ENCODE results near the gene BCL11B.

The BCL11B gene

GRCh38 chr14:99177886-99178835 lies 93.8 kb downstream of the BCL11B start:
- H3K36me3 Mint-ChIP-seq (ENCODE audit: low read depth): peaks cover 44% of the 10 kb centered on the region
- no peaks in the 10 kb centered on the region for H3K27me3 Mint-ChIP-seq (ENCODE audit: low read depth)
- H3K4me3 Mint-ChIP-seq: no peak overlapping the region
- H3K27ac Mint-ChIP-seq: peak overlapping the region; percentile 61
- peaks cover 47% of the 10 kb centered on the region for H3K4me1 Mint-ChIP-seq (ENCODE audit: low read depth)
- H3K9me3 Mint-ChIP-seq: no peaks in the 10 kb centered on the region
- no peak for DNase-seq (ENCODE audit: low spot score)

DNA sequence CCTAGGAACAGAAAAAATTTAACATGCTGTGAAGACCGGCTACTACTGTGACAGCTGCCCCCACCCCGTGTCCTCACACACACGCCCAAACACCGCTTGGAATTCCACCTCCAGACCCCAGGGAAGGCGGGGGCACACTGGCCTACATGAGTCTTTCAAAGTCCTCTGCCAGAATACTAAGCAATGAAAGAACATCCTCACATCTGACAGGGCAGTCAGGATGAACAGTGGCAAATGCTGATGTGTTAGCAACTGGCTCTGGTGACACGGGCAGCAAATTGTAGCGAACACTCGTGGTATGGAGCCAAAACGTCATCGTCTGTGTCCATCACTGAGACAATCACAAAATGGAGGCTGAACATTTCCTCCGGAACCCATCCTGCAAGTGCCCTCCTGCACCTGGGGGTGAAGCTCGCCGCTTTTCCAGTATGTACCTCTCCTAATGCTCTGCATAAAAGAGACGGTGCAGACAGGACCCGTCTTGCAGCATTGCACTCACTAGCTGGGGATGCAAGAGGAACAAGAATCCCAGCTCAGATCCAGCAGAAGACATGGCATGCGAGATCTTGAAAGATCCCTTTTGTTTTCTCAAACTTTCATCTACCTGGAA lies 94.8 kb downstream of the BCL11B start:
- Mint-ChIP-seq H3K27ac (peak overlapping the region; percentile 45), H3K9me3 (no peaks in the 10 kb centered on the region), H3K36me3 (ENCODE audit: low read depth) (peaks cover 46% of the 10 kb centered on the region), H3K27me3 (ENCODE audit: low read depth) (no peaks in the 10 kb centered on the region), H3K4me3 (no peak overlapping the region), H3K4me1 (ENCODE audit: low read depth) (peaks cover 39% of the 10 kb centered on the region)
- DNase-seq (ENCODE audit: low spot score): no peak

- H3K4me1 Mint-ChIP-seq (ENCODE audit: low read depth): peaks cover 31% of the 10 kb centered on the region
- H3K36me3 Mint-ChIP-seq (ENCODE audit: low read depth): peaks cover 47% of the 10 kb centered on the region
- H3K9me3 Mint-ChIP-seq: no peaks in the 10 kb centered on the region
- H3K27me3 Mint-ChIP-seq (ENCODE audit: low read depth): no peaks in the 10 kb centered on the region
- no peak overlapping the region for H3K27ac Mint-ChIP-seq
- no peak for DNase-seq (ENCODE audit: low spot score)
- no peak overlapping the region for H3K4me3 Mint-ChIP-seq
Observed at GRCh38 chr14:99176156-99176945, 95.6 kb downstream of the BCL11B start.

DNA sequence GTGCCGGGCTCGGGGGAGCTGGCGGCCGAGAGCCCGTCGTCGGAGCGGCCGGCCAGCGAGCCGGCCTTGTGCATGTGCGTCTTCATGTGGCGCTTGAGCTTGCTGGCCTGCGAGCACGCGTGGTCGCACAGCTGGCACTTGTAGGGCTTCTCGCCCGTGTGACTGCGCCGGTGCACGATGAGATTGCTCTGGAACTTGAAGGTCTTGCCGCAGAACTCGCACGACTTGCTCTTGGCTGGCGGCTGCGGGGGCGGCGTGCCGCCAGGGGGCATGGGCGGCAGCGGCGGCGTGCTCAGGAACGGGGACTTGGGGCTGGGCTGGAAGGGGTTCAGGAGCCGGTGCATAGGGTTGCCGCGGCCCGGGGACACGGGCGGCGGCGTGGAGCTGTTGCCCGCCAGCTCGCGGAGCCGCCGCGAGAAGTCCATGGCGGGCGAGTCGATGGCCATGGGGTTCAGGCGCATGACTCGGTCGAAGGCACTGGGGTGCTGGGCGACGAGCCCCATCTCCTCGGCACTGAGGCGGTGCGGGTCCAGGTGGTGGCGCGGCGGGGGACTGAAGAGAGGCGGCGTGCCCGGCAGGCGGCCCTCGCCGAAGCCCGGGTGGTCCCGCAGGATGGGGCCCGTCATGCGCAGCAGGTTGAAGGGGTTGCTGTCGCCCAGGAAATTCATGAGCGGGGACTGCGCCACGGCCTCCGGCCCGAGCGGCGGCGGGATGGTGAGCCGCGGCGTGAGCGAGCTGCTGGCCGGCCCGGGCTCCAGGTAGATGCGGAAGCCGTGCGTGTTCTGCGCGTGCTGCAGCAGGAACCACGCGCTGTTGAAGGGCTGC lies 96.5 kb downstream of the BCL11B start:
- Mint-ChIP-seq H3K27ac (no peak overlapping the region), H3K27me3 (ENCODE audit: low read depth) (no peaks in the 10 kb centered on the region), H3K4me3 (no peak overlapping the region), H3K9me3 (no peaks in the 10 kb centered on the region), H3K4me1 (ENCODE audit: low read depth) (peaks cover 25% of the 10 kb centered on the region), H3K36me3 (ENCODE audit: low read depth) (peaks cover 53% of the 10 kb centered on the region)
- no peak for DNase-seq (ENCODE audit: low spot score)

- H3K36me3 Mint-ChIP-seq (ENCODE audit: low read depth): peaks cover 53% of the 10 kb centered on the region
- H3K9me3 Mint-ChIP-seq: no peaks in the 10 kb centered on the region
- no peak overlapping the region for H3K4me3 Mint-ChIP-seq
- H3K4me1 Mint-ChIP-seq (ENCODE audit: low read depth): peaks cover 19% of the 10 kb centered on the region
- H3K27ac Mint-ChIP-seq: no peak overlapping the region
- DNase-seq (ENCODE audit: low spot score): no peak
- no peaks in the 10 kb centered on the region for H3K27me3 Mint-ChIP-seq (ENCODE audit: low read depth)
Observed at GRCh38 chr14:99174770-99175319, 97.2 kb downstream of the BCL11B start.

GRCh38 chr14:99174081-99174769 lies 97.8 kb downstream of the BCL11B start:
- Mint-ChIP-seq H3K27ac (no peak overlapping the region), H3K9me3 (no peaks in the 10 kb centered on the region), H3K36me3 (ENCODE audit: low read depth) (peaks cover 48% of the 10 kb centered on the region), H3K4me1 (ENCODE audit: low read depth) (peaks cover 14% of the 10 kb centered on the region), H3K27me3 (ENCODE audit: low read depth) (no peaks in the 10 kb centered on the region), H3K4me3 (no peak overlapping the region)
- DNase-seq (ENCODE audit: low spot score): no peak

GRCh38 chr14:99173506-99173905 lies 98.5 kb downstream of the BCL11B start:
- no peak for DNase-seq (ENCODE audit: low spot score)
- Mint-ChIP-seq H3K27ac (no peak overlapping the region), H3K4me1 (ENCODE audit: low read depth) (peaks cover 9% of the 10 kb centered on the region), H3K36me3 (ENCODE audit: low read depth) (peaks cover 45% of the 10 kb centered on the region), H3K27me3 (ENCODE audit: low read depth) (no peaks in the 10 kb centered on the region), H3K9me3 (no peaks in the 10 kb centered on the region), H3K4me3 (no peak overlapping the region)

GRCh38 chr14:99173086-99173485 lies 98.9 kb downstream of the BCL11B start:
- no peak overlapping the region for H3K27ac Mint-ChIP-seq
- H3K4me3 Mint-ChIP-seq: no peak overlapping the region
- peaks cover 5% of the 10 kb centered on the region for H3K4me1 Mint-ChIP-seq (ENCODE audit: low read depth)
- no peaks in the 10 kb centered on the region for H3K27me3 Mint-ChIP-seq (ENCODE audit: low read depth)
- H3K36me3 Mint-ChIP-seq (ENCODE audit: low read depth): peaks cover 47% of the 10 kb centered on the region
- no peak for DNase-seq (ENCODE audit: low spot score)
- H3K9me3 Mint-ChIP-seq: no peaks in the 10 kb centered on the region

DNA sequence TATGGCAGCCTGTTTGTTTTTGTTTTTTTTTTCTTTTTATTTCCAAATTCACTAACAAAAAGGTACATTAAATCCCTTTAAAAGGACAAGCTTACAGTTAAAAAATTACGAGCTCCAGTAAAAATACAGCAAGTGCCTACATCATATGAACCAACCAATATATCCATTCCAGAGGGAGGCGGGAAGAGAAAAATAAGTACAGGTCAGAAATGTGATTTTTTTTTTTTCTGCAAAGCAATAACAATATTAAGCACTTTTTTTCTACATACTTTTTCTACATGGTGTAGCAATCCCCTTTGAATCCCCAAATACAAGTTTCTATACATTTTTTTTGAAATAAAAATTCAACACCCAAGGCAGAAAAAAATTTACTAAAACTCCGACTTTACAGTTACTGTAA lies 100.6 kb downstream of the BCL11B start:
- no peak for DNase-seq (ENCODE audit: low spot score)
- Mint-ChIP-seq H3K27ac (no peak overlapping the region), H3K27me3 (ENCODE audit: low read depth) (no peaks in the 10 kb centered on the region), H3K36me3 (ENCODE audit: low read depth) (peaks cover 42% of the 10 kb centered on the region), H3K4me3 (no peak overlapping the region), H3K9me3 (no peaks in the 10 kb centered on the region), H3K4me1 (ENCODE audit: low read depth) (no peaks in the 10 kb centered on the region)

DNA sequence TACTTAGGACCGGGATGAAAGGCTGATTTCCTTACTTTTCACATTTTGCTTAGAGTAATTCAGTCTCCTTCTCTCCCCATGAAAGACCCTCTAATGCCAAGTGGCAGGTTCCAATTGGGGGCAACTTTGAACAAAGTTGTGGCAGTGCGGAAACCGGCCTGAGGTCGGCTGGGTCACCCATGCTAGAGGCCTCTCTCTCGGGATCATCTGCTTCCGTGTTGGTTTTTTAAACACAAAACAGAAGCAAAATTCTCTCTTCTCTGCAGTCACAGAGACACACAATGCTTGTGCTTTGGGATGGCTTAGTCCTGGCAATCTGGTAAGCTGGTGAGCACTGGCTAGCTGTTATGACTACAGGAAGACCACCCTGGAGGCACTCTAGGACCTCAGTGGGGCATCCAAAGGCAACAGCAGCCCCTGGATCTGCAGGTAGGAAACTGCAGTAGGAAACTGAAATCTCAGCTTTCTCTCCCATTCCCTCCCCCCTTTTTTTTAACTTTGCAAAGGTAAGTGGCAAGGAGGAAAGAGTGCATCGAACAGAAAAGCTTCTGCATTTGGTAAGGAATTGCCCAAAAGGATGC lies 102.1 kb downstream of the BCL11B start:
- Mint-ChIP-seq H3K9me3 (no peaks in the 10 kb centered on the region), H3K4me3 (no peak overlapping the region), H3K27me3 (ENCODE audit: low read depth) (no peaks in the 10 kb centered on the region), H3K4me1 (ENCODE audit: low read depth) (no peaks in the 10 kb centered on the region), H3K27ac (no peak overlapping the region), H3K36me3 (ENCODE audit: low read depth) (peaks cover 36% of the 10 kb centered on the region)
- DNase-seq (ENCODE audit: low spot score): no peak

GRCh38 chr14:99168330-99168729 lies 103.7 kb downstream of the BCL11B start:
- Mint-ChIP-seq H3K36me3 (ENCODE audit: low read depth) (peaks cover 29% of the 10 kb centered on the region), H3K4me1 (ENCODE audit: low read depth) (no peaks in the 10 kb centered on the region), H3K27ac (no peak overlapping the region), H3K27me3 (ENCODE audit: low read depth) (no peaks in the 10 kb centered on the region), H3K4me3 (no peak overlapping the region), H3K9me3 (no peaks in the 10 kb centered on the region)
- no peak for DNase-seq (ENCODE audit: low spot score)

- Mint-ChIP-seq H3K4me1 (ENCODE audit: low read depth) (no peaks in the 10 kb centered on the region), H3K27me3 (ENCODE audit: low read depth) (no peaks in the 10 kb centered on the region), H3K27ac (no peak overlapping the region), H3K4me3 (no peak overlapping the region), H3K36me3 (ENCODE audit: low read depth) (peaks cover 13% of the 10 kb centered on the region), H3K9me3 (peaks cover 4% of the 10 kb centered on the region)
- DNase-seq (ENCODE audit: low spot score): no peak
Observed at GRCh38 chr14:99166506-99166905, 105.5 kb downstream of the BCL11B start.

Data from T-helper 2 cell treated with Interferon-gamma antibody and Interleukin-4, amounts not matched to agents 5 μg/mL and 100 μg/mL, for 36 hours (primary cell).